ENCODE data around the gene IQGAP1.
A peak's percentile ranks its signal among the peaks of the same experiment; 100 is the strongest.
"Not testable (repeated sequence)": the region's sequence is repeated elsewhere in the genome, so short reads cannot be mapped to it uniquely, and the experiment has no call there.

The IQGAP1 gene

GRCh38 chr15:90376789-90377188, 11.3 kb upstream of the IQGAP1 start:
- no peak for DNase-seq (ENCODE audit: low read depth)

GRCh38 chr15:90379263-90379662, 8.8 kb upstream of the IQGAP1 start:
- DNase-seq (ENCODE audit: low read depth) = no peak

GRCh38 chr15:90381515-90381914, 6.5 kb upstream of the IQGAP1 start:
- DNase-seq (ENCODE audit: low read depth) = no peak

- DNase-seq (ENCODE audit: low read depth) = no peak
Measured at GRCh38 chr15:90382320-90382719, 5.7 kb upstream of the IQGAP1 start.

GRCh38 chr15:90386221-90386620, 1.8 kb upstream of the IQGAP1 start:
- DNase-seq (ENCODE audit: low read depth) = no peak

GRCh38 chr15:90388462-90389380, 679 bp downstream of the IQGAP1 start:
- no peak for DNase-seq (ENCODE audit: low read depth)

GRCh38 chr15:90389513-90389912, 1.5 kb downstream of the IQGAP1 start:
- no peak for DNase-seq (ENCODE audit: low read depth)

- DNase-seq (ENCODE audit: low read depth) = no peak
Measured at GRCh38 chr15:90393040-90393439, 5.0 kb downstream of the IQGAP1 start.

GRCh38 chr15:90394074-90394473, 6.0 kb downstream of the IQGAP1 start:
- no peak for DNase-seq (ENCODE audit: low read depth)

GRCh38 chr15:90394748-90395442, 6.9 kb downstream of the IQGAP1 start:
- DNase-seq (ENCODE audit: low read depth) = no peak

GRCh38 chr15:90396321-90396720, 8.3 kb downstream of the IQGAP1 start:
- no peak for DNase-seq (ENCODE audit: low read depth)

GRCh38 chr15:90400005-90400758, 12.1 kb downstream of the IQGAP1 start:
- no peak for DNase-seq (ENCODE audit: low read depth)

- peak; percentile 87 for DNase-seq (ENCODE audit: low read depth)
Measured at GRCh38 chr15:90400759-90401314, 12.8 kb downstream of the IQGAP1 start.

- DNase-seq (ENCODE audit: low read depth) = no peak
Measured at GRCh38 chr15:90401495-90401894, 13.5 kb downstream of the IQGAP1 start.

GRCh38 chr15:90402223-90402622, 14.2 kb downstream of the IQGAP1 start:
- peak; percentile 89 for DNase-seq (ENCODE audit: low read depth)

- no peak for DNase-seq (ENCODE audit: low read depth)
Measured at GRCh38 chr15:90402767-90403166, 14.7 kb downstream of the IQGAP1 start.

GRCh38 chr15:90405055-90405607, 17.1 kb downstream of the IQGAP1 start:
- DNase-seq (ENCODE audit: low read depth) = no peak

- DNase-seq (ENCODE audit: low read depth) = no peak
Measured at GRCh38 chr15:90407336-90407735, 19.3 kb downstream of the IQGAP1 start.

GRCh38 chr15:90407871-90408317, 19.9 kb downstream of the IQGAP1 start:
- no peak for DNase-seq (ENCODE audit: low read depth)

- DNase-seq (ENCODE audit: low read depth) = no peak
Measured at GRCh38 chr15:90408657-90409056, 20.6 kb downstream of the IQGAP1 start.

- not testable (repeated sequence) for DNase-seq (ENCODE audit: low read depth)
Measured at GRCh38 chr15:90409587-90409986, 21.5 kb downstream of the IQGAP1 start.

- not testable (repeated sequence) for DNase-seq (ENCODE audit: low read depth)
Measured at GRCh38 chr15:90410316-90410715, 22.3 kb downstream of the IQGAP1 start.

Measured in HS-27A (cell line).